Measurements from ENCODE around the gene TTN.

The TTN gene

DNA sequence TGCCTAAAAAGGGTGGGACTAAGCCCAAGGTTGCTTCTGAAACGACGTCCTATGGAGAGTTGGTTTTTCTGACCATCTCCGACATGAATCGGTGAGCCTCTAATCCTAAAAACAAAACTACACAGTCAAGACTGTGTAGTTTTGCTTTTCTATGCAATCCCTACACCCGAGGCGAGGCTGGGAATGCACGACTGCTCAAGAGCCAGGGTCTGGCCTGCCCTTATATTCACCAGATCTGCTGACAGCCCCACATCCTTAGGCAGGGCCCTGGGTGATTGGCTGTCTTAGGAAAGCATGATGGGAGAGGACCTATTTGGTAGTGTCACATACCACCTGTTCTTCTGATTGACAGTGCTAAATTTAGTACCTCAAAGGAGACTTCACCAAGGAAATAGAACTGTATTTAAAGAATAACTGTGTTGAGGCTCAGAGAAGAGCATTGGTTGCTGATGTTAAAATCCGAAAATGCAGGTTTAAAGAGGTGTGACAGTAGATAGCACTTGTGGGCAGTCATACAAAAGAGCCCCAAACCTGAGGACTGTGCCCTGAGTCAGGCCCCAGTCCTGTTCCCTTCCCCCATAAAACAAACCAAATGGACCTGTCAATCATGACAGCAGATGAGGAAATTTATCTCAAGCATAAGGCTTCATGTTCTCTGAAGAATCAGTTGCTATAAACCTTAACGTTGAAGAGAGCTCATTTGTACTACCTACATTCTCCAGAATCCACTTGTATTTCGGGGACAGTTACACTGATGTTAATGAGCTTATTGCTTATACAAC, at the start of gene TTN:
TTN (minus strand) TSS at position 197 of the 782 bp plus-strand sequence. CDS start 2,781 bp downstream, outside the sequence.
- FAIRE-seq: peak; percentile 84
- TF ChIP-seq, protein P1, sequence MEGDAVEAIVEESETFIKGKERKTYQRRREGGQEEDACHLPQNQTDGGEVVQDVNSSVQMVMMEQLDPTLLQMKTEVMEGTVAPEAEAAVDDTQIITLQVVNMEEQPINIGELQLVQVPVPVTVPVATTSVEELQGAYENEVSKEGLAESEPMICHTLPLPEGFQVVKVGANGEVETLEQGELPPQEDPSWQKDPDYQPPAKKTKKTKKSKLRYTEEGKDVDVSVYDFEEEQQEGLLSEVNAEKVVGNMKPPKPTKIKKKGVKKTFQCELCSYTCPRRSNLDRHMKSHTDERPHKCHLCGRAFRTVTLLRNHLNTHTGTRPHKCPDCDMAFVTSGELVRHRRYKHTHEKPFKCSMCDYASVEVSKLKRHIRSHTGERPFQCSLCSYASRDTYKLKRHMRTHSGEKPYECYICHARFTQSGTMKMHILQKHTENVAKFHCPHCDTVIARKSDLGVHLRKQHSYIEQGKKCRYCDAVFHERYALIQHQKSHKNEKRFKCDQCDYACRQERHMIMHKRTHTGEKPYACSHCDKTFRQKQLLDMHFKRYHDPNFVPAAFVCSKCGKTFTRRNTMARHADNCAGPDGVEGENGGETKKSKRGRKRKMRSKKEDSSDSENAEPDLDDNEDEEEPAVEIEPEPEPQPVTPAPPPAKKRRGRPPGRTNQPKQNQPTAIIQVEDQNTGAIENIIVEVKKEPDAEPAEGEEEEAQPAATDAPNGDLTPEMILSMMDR (IDR thresholded peaks at IDR 0.05; ENCODE audit: insufficient read depth, missing control alignments): no peak
- no peak for DNase-seq (ENCODE audit: insufficient read length, low spot score)

DNA sequence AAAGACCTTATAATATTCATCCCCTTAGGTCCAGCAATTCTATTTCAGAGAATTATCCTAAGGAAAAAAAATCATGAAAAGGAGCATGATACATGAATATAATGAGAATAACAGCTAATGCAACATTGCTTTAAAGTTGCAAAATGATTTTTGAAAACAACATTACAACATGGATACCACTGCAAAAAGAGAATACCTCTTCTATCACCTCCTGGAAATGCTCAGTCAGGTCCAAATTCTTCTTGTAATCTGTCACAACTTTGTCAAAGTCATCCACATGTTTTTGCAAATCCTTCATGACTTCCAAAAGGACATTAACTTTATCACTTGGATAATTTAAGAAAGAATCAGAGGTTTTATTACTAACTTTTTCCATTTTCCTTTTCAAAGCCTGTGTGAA, 47.9 kb upstream of the TTN start:
- TF ChIP-seq, protein P1 (IDR thresholded peaks at IDR 0.05; ENCODE audit: insufficient read depth, missing control alignments): no peak

DNA sequence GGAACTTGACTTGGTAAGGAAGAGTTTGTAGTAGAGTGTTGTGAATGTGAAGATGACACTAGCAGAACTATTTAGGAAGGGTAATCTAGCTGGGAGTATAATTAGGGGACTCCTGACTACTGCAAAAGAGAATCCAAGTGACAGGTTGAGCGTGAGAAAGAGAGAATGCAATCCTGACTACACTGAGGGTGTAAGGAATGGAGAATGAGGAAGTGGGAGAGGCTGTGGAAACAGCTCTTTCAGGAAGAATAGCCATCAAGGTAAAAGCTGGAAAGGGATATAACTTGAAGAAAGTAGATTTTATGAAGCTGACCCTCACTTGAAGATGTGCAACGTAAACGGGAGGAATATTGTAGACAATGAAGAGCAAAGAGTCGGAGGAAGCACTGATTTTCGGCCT, 41.1 kb upstream of the TTN start:
- TF ChIP-seq, protein P1 (IDR thresholded peaks at IDR 0.05; ENCODE audit: insufficient read depth, missing control alignments): no peak
- FAIRE-seq: no peak

More for the DNA sequence above, 47.9 kb upstream of the TTN start:
- FAIRE-seq (no peak), DNase-seq (ENCODE audit: insufficient read length, low spot score) (no peak)

DNA sequence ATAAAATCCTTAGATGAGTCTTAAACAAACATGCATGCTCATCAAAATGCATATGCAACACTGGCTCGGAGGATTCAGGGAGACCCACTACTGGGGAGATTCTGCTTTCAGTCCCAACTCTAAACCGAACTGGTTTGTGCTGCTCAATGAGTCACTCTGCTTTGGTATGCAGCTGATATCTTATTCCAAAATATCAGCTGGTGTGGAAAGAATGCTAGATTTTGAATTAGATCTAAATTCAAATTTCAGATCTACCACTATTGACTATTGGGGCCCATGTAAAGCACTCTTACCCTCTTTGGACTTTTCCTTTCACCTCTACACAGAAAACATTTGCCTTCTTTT, 39.2 kb upstream of the TTN start:
- DNase-seq (ENCODE audit: insufficient read length, low spot score): no peak
- FAIRE-seq: no peak
- TF ChIP-seq, protein P1 (IDR thresholded peaks at IDR 0.05; ENCODE audit: insufficient read depth, missing control alignments): no peak

More for the DNA sequence above, 41.1 kb upstream of the TTN start:
- no peak for DNase-seq (ENCODE audit: insufficient read length, low spot score)

DNA sequence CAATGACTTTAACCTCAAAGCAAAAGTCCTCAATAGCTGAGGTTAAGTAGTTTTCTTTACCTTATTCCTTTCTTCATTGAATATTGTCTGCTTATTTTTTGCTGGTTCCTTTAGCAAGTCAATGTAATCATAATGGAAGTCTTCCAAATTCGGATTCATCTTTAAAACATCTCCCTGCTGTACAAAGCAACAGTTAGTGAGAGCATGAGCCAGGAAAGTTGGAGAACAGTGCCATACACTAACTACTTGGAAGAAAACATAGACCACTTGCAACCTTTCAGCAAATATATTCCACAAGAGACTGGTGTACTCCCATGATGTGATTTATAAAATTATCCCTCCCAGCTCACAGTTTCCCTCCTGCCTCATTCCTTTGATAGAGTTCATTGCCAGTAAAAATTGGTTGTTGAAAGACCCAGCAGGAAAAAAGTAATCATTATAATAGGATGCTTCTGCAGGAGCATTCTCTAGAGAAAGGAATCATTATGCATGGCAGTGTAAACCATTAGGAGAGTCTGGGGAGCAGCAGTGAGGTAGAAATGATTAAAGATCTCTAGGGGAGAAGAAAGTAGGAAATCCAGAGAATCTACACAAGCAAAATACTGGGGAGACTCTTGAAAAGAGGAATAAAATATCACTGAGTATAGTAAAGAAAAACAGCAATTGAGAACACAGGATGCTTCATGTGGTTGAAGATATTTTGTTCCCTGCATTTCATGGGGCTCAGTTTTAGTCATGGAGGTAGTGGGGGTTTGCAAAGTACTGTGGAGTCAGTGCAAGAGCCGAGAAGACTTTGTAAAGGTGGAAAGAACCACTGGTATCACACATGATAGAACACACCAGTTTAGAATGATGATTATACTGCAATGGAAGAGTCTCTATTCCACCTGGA, 38.6 kb upstream of the TTN start:
- DNase-seq (ENCODE audit: insufficient read length, low spot score): no peak
- FAIRE-seq: no peak
- TF ChIP-seq, protein P1 (IDR thresholded peaks at IDR 0.05; ENCODE audit: insufficient read depth, missing control alignments): no peak

DNA sequence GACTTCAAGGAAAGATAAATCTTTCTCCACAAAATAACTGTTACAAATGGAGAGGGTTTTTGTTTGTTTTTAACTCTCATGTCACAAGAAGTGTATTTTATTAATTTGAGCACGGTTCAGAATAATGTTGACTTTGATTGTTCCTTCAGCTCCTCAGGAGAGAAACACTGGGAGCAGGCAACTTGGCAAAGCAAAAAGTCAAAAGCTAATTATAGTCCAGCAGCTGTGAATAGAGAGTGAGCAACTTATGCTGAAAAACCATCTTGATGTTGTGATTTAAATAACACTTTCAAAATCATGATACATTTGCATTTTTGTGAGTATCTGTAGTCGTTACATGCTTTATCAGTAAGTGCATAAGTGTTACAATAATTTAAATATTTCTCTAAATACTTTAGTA, 37.5 kb upstream of the TTN start:
- no peak for FAIRE-seq
- TF ChIP-seq, protein P1 (IDR thresholded peaks at IDR 0.05; ENCODE audit: insufficient read depth, missing control alignments): no peak
- no peak for DNase-seq (ENCODE audit: insufficient read length, low spot score)
